ENCODE results near the gene CFAP74. TPM values are rescaled to one million over a fixed set of nuclear protein-coding genes. Genes with fewer than 3 reads are reported as not detected.

The CFAP74 gene
- total RNA-seq, 1 experiment from 2014 or later: 0.28 TPM

GRCh38 chr1:1940123-1940425 is 63.5 kb downstream of the CFAP74 start:
- TF ChIP-seq CTCF (conservative IDR thresholded peaks at IDR 0.05): no peak
- Histone ChIP-seq H4K5ac (ENCODE audit: insufficient read length, low read depth, low read length) (no peak overlapping the region), H3K23me2 (ENCODE audit: insufficient read length, low read depth, low read length, poor library complexity, severe bottlenecking) (no peaks in the 10 kb centered on the region), H4K20me1 (ENCODE audit: control insufficient read depth, insufficient read depth, insufficient read length) (peaks cover 3% of the 10 kb centered on the region), H2BK12ac (ENCODE audit: insufficient read length, low read depth, low read length) (no peak overlapping the region), H2AFZ (ENCODE audit: low read length) (no peak overlapping the region), H3K14ac (ENCODE audit: insufficient read depth, low read length) (no peak overlapping the region; the same call in 1 of the 2 replicates), H4K91ac (ENCODE audit: insufficient read length, low read depth, low read length) (no peak overlapping the region), H3K79me2 (ENCODE audit: insufficient read depth, low read length) (no peaks in the 10 kb centered on the region), H2AK5ac (ENCODE audit: insufficient read length, low read length) (no peak overlapping the region), H3K4ac (ENCODE audit: low read depth, low read length) (no peak overlapping the region), H3K23ac (ENCODE audit: insufficient read length, low read depth, low read length) (no peak overlapping the region), H3K4me1 (ENCODE audit: insufficient read depth, low read length) (no peaks in the 10 kb centered on the region), H3K27ac (ENCODE audit: insufficient read length, low read depth, low read length) (no peak overlapping the region), H2BK15ac (ENCODE audit: low read depth, low read length) (no peak overlapping the region), H3K18ac (ENCODE audit: insufficient read length, low read depth, low read length) (no peak overlapping the region), H2BK120ac (ENCODE audit: low read depth, low read length, poor library complexity, severe bottlenecking) (no peak overlapping the region), H3K4me2 (ENCODE audit: insufficient read depth, insufficient read length, low read length) (no peak overlapping the region), H2BK20ac (ENCODE audit: low read depth, low read length, poor library complexity, severe bottlenecking) (no peak overlapping the region), H3K79me1 (ENCODE audit: insufficient read depth, low read depth, low read length, poor library complexity, severe bottlenecking) (no peaks in the 10 kb centered on the region), H3K9ac (ENCODE audit: extremely low read depth, insufficient read length, low read length) (no peak overlapping the region), H3T11ph (ENCODE audit: low read length) (no peak overlapping the region), H3K9me3 (ENCODE audit: control insufficient read depth, low read depth, low read length) (no peaks in the 10 kb centered on the region), H3K27me3 (ENCODE audit: insufficient read depth, low read length) (no peaks in the 10 kb centered on the region), H3K56ac (ENCODE audit: insufficient read length, low read depth, low read length) (no peak overlapping the region), H4K8ac (replicated peaks; ENCODE audit: insufficient read length, low read depth, low read length) (no peak overlapping the region), H2BK5ac (ENCODE audit: insufficient read length, low read length) (no peak overlapping the region)
- H3K36me3 Mint-ChIP-seq (ENCODE audit: insufficient read depth in 1 of 3, low read depth in 3 of 3): no peaks in the 10 kb centered on the region
- no peak for DNase-seq
- no peak overlapping the region for H3K4me3 Mint-ChIP-seq
- WGBS (ENCODE audit: extremely low coverage, insufficient read length, low lambda C conversion rate): no CpG with 5 or more reads among the region's 12 CpGs
- H3K27me3 Mint-ChIP-seq (ENCODE audit: low read depth): peaks cover 2% of the 10 kb centered on the region
- no peaks in the 10 kb centered on the region for H3K9me3 Mint-ChIP-seq
- peaks cover 6% of the 10 kb centered on the region in 2 experiments; a peak in 3 of 4 replicates for H3K4me1 Mint-ChIP-seq
- H3K27ac Mint-ChIP-seq: no peak overlapping the region
